Stimulated activated CD8-positive, alpha-beta memory T cell treated with anti-CD3 and anti-CD28 coated beads, Interleukin-2, amount 100 ng/mL, for 48 hours (primary cell): ENCODE data around the gene EXD3.
"Not testable (repeated sequence)": the region's sequence is repeated elsewhere in the genome, so short reads cannot be mapped to it uniquely, and the experiment has no call there.

Source experiments
- DNase-seq, 2 donors: peaks; one replicate each; pipeline ENCODE4 v3.0.0-alpha.2; 2020; ENCODE audit warnings: low read depth in 2 of 2

EXD3 gene

DNA sequence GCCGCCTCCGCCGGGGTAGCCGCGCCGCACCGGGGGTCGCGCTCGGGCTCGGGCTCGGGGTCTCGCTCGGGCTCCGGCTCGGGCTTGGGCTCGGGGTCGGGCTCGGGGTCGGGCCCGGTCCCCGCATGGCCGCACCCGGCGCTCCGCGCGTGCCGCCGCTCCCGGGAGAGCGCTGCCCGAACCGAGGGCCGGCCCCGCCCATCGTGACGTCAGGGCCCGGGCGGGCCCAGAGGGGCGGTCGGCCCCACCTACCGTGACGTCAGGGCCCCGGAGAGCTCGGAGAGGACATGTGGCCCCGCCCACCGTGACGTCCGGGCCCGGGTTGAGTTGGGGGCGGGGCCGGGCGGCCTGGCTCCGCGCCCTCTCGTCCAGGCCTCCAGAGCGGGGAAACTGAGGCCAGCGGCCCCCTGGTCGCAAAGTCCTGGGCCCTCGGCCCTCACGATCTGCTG is 36.2 kb upstream of the EXD3 start, which contains the start of gene NSMF:
Gene NSMF, minus strand, starts transcription at position 183 of the 449 bp plus-strand sequence. CDS start 232 bp downstream, outside the sequence.
- DNase-seq, result peak; percentile 90 to 94

DNA sequence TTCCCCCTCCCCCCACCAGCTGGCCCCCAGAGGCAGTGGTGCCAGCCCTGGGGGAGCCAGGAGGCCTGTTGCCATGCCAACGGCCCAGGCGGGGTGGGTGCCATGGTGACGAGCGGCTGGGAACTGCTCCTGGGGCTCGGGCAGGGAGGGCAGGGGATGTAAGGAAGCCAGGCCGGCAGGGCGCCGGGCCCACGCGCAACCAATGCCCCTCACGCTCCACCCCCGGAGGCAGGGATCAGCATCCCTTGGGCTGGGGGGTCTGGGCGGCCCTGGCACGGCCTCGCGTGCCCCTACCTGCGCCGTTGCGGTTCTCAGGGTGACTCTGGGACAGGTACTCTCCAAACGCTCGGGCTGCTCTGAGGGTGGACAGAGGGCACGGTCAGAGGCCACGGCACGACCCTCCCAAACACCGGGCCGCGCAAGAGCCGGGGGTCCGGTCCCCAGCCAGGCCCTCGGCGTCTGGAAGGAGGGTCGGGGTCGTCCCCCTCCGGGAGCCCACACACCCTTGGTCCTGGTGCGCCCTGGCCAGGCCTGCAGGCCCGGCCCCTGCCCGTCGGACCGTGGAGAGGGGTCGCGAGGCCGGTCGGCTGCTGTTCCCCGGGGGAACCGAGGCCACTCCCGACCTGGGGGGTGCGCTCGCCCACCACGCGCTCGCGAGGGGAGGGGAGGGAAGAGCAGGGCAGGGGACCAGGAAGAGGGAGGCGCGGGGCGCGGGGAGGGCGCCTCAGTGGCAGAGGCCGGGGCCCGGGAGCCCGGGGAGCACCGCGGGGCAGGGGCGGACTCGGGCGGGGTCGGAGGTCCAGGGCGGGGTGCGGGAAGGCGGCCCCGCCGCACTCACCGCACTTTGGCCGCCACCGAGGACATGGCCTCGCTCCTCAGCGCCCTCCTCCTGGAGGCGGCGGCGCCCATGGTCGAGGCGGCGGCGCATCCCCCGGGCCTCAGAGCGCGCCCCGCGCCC is 35.5 kb upstream of the EXD3 start:
- DNase-seq, result no peak

GRCh38 chr9:137457406-137458193 is 34.6 kb upstream of the EXD3 start:
- no peak for DNase-seq

- no peak for DNase-seq
Measured at GRCh38 chr9:137456864-137457405, 34.0 kb upstream of the EXD3 start.

- DNase-seq, result no peak
Measured at GRCh38 chr9:137456061-137456863, 33.3 kb upstream of the EXD3 start.

GRCh38 chr9:137455359-137455991 is 32.5 kb upstream of the EXD3 start:
- no peak for DNase-seq

- DNase-seq, result no peak
Measured at GRCh38 chr9:137454597-137455358, 31.8 kb upstream of the EXD3 start.

- DNase-seq, result no peak
Measured at GRCh38 chr9:137454145-137454596, 31.2 kb upstream of the EXD3 start.

DNA sequence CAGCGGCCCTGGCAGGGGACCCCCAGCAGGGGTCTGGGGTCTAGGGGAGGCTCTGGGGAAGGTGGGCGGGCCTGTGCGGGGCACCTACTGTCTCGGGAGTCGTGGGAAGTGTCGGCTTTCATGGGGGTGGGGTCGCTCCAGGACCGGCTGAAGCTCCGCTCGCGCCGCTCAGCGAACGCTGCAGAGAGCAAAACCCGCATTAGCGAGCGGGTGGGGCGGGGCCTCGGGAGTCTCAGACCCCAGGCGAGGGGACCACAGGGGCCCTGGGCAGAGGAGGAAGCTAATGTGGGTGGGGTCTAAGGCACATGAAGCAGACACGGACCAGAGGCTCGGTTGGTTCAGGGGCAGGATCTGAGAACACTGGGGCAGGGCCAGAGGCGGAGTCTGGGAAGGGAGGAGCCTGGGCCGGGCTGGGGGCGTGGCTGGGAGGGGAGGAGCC is 30.7 kb upstream of the EXD3 start:
- DNase-seq, result peak; percentile 35 to 59

DNA sequence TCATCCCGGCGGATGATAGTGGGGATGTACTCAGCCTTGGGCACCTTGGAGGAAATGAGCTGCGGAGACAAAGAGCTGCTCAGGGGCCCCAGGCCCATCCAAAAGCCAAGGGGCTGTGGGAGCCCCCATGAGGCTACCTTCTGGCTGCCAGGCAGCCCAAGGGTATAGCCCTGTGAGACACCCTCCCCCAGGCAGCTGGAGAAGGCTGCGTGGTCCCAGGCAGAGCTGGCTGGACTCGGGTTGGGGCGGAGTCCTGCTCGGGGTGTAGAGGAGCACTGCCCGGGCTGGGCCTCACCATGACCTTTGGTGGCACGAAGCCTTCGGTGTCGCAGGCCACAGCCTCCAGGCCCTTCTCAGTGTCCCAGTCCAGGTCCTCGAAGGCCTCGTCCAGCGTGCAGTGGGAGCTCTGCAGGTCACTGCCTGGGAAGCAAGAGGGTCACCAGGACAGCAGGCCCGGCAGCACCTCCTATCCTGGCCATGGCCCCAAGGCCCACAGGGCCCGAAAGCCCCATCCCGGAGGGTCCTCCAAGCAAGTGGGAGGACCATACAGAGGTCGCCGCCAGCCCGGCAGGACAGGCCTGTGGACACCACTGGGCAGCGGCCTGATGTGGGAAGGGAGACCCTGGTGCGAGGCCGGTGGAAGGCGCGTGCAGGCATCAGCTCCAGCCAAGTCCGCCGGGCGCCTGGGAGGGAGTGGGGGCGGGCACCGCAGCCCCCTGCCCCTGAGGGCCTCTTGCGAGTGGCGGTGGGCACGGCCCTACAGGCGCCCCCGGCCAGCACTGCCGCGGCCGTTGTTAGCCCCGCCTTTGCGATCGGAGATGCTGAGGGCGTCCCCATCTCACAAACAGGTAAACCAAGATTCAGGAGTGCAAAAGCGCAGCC is 30.0 kb upstream of the EXD3 start:
- DNase-seq, result no peak

DNA sequence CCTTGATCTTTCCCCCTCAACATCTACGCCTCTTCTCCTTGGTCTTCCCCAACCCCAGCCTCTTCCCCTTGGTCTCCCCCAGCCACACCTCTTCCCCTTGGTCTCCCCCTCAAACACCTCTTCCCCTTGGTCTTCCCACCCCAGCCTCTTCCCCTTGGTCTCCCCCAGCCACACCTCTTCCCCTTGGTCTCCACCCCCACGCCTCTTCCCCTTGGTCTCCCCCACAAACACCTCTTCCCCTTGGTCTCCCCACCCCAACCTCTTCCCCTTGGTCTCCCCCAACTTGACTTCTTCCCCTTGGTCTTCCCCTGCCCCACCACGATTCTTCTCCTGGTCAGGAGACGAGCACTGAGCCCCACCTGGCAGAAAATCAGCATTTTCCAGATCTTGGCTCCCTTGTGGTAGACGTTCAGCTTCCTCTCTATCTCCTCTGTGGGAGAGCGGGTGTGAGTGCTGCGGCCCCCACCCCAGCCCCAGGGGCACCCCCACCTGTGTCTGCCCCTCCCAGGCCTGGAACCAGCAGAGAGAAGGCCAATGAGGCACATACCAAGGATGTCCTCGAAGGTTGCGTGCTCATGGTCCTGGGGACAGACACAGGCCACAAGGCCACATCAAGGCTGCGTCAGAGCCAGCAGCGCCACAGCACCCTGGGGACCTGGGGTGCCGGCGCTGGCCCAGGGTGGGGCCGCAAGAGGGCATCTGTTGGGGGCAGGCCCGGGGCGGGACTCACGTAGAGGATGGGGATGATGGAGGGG is 29.2 kb upstream of the EXD3 start:
- DNase-seq, result no peak

GRCh38 chr9:137451264-137452005 is 28.5 kb upstream of the EXD3 start:
- not testable (repeated sequence) for DNase-seq

- DNase-seq, result not testable (repeated sequence)
Measured at GRCh38 chr9:137450539-137451222, 27.7 kb upstream of the EXD3 start.

DNA sequence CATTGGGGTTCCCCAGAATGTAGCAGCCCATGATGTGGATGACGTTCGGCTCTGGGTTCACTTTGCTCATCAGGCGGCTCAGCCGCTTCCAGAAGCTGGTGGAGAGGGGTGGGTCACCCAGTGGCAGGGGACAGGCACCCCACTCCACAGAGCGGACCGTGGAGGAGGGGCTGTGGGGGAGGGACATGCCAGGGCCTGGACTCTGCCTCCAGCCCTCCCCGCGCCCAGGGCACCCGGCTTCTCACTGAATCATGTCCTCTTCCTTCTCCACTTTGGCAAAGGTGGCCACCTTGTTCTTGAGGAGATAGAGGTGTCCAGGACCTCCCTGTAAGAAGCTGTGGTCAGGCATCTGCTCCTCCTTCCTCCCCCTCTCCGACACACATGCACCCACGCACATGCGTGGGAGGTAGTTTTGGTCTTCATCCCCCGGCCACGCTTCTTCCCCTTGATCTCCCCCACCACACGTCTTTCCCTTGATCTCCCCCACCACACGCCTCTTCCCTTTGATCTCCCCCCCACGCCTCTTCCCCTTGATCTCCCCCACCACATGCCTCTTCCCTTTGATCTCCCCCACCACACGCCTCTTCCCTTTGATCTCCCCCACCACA is 27.1 kb upstream of the EXD3 start:
- no peak for DNase-seq

DNA sequence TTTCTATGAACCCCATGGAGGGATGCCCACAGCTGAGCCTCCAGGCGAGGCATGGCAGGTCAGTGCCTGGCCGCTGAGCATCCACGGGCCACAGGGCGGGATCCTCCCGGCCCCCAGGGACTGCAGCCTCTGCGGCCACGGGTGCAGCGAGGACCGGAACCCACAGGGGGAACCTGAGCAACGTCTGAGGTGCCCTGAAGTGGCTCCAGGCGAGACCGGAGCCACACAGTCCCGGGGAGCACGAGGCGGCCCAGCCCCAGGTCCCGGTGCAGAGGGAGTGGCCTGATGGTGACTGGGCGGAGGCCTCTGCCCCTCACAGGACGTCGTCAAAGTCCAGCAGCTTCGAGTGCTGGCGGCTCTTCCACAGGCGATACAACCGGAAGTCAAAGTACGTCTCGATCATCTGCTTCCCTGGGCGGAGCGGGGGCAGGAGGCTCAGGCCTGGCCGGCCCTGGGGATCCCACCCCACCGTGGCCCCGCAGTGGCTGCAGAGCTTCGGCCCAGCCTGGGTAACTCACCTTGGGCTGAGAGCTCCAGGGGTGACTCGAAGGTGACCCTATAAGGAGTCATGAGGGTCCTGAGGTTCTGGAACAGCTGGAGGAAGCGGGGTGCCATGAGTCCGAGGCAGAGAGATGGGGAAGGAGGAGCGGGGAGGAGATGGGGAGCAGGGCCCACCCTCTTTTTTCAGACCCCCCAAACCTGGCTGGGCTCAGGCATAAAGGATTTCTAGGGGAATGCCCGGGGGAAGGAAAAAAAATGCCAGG is 26.3 kb upstream of the EXD3 start:
- no peak for DNase-seq

DNA sequence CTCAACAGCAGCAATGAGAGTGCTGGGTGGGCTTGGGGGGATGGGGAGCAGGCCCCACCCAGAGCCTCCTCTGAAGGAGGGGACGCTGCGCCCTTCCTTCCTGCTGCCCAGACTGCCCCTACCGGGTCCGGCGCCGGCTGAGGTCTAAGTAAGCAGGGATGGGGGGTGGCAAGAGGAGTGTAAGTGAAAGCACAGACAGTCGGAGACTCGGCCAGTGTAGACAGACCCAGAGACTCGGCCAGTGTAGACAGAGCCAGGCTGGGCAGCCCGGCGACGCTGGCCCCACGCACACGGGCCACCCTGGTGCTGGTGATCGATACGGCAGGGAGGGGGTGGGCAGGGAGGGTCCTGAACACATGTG is 25.6 kb upstream of the EXD3 start:
- DNase-seq, result no peak
